Fibroblast of lung (primary cell): ENCODE measurements around the gene CPZ. TPM values are rescaled to one million over a fixed set of nuclear protein-coding genes. Genes with fewer than 3 reads are reported as not detected.
"Not testable (repeated sequence)": the region's sequence is repeated elsewhere in the genome, so short reads cannot be mapped to it uniquely, and the experiment has no call there.

Source experiments
- DNase-seq, 2 donors: peaks; one replicate each; pipeline versions ENCODE4 v3.0.0 to v3.0.0-alpha.2; 2010; ENCODE audit warnings: low read depth in 2 of 2
- H2AFZ ChIP-seq: 2 replicates; pipeline ENCODE4 v1.5.1; 2012; ENCODE audit warnings: low read length, control low read depth, inconsistent platforms
- H3K27ac ChIP-seq: 2 replicates; pipeline ENCODE4 v1.5.1; 2011; ENCODE audit warnings: low read length, control low read depth; ENCODE audit not compliant: insufficient read depth
- H3K27me3 ChIP-seq: 2 replicates; pipeline ENCODE4 v1.5.1; 2011; ENCODE audit warnings: mild to moderate bottlenecking, low read length; ENCODE audit not compliant: control insufficient read depth, insufficient read depth
- H3K36me3 ChIP-seq: 2 replicates; pipeline ENCODE4 v1.5.1; 2011; ENCODE audit warnings: low read length; ENCODE audit not compliant: control insufficient read depth, insufficient read depth
- H3K4me1 ChIP-seq: 2 replicates; pipeline ENCODE4 v1.5.1; 2011; ENCODE audit warnings: low read length; ENCODE audit not compliant: control insufficient read depth, insufficient read depth; ENCODE audit errors: extremely low read depth
- H3K4me2 ChIP-seq: 2 replicates; pipeline ENCODE4 v1.5.1; 2011; ENCODE audit warnings: low read length, control low read depth; ENCODE audit not compliant: insufficient read depth; ENCODE audit errors: extremely low read depth
- H3K4me3 ChIP-seq, 4 experiments: fragments of 200-600 bp in 1 of 4; sonication (generic) in 1 of 4; replicated peaks in 1 of 4; 2 replicates each; pipeline ENCODE4 v1.5.1; 2011 to 2016; ENCODE audit warnings: low read length in 4 of 4, low read depth in 3 of 4, mild to moderate bottlenecking in 3 of 4, control low read depth in 2 of 4, inconsistent platforms in 1 of 4, mixed read lengths in 1 of 4; ENCODE audit not compliant: insufficient read depth in 1 of 4; ENCODE audit errors: control extremely low read depth in 1 of 4
- H3K79me2 ChIP-seq: 2 replicates; pipeline ENCODE4 v1.5.1; 2012; ENCODE audit warnings: mild to moderate bottlenecking, low read length, inconsistent platforms; ENCODE audit not compliant: control insufficient read depth, insufficient read depth
- H3K9ac ChIP-seq: 2 replicates; pipeline ENCODE4 v1.5.1; 2011; ENCODE audit warnings: mild to moderate bottlenecking, low read length, control low read depth; ENCODE audit not compliant: insufficient read depth
- H3K9me3 ChIP-seq: 2 replicates; pipeline ENCODE4 v1.5.1; 2012; ENCODE audit warnings: low read depth, low read length; ENCODE audit not compliant: control insufficient read depth, insufficient read depth
- H4K20me1 ChIP-seq: 2 replicates; pipeline ENCODE4 v1.5.1; 2011; ENCODE audit warnings: low read length; ENCODE audit not compliant: control insufficient read depth, insufficient read depth; ENCODE audit errors: extremely low read depth
- CTCF ChIP-seq, 2 donors: IDR thresholded peaks in 1 of 2; conservative IDR thresholded peaks in 1 of 2; 1 replicate in 1 of 2; 2 replicates in 1 of 2; pipeline ENCODE4 v1.5.1; 2011 to 2012; ENCODE audit warnings: low read length in 2 of 2, control low read depth in 1 of 2, inconsistent platforms in 1 of 2, low read depth in 1 of 2, mild to moderate bottlenecking in 1 of 2
- EZH2 ChIP-seq: IDR thresholded peaks from 2 replicates; pipeline ENCODE4 v1.5.1; 2012; ENCODE audit warnings: low read length, control low read depth, mild to moderate bottlenecking; ENCODE audit errors: missing control alignments
- polyA plus RNA-seq, 2 donors: library from polyadenylated mRNA; depleted of rRNA in 1 of 2; stranded (reverse) in 1 of 2; unstranded in 1 of 2; fragments of >200 nt; gene quantifications; 2 replicates each; pipeline ENCODE4 v1.2.1, GENCODE V29; 2011 to 2012; ENCODE audit warnings: missing spikeins in 1 of 2
- total RNA-seq: library from RNA; depleted of rRNA; stranded (reverse); fragments of >200 nt; gene quantifications from 2 replicates; pipeline ENCODE4 v1.2.1, GENCODE V29; 2014

The CPZ gene
- total and polyA plus RNA-seq, 2 donors (not counting 1 experiment from before 2014, with no cell fraction given) = 7.1 to 24.4 TPM

GRCh38 chr4:8574796-8575370 is 17.7 kb upstream of the CPZ start:
- Histone ChIP-seq H3K4me1 (no peaks in the 10 kb centered on the region), H2AFZ (no peak overlapping the region), H3K4me3 (no peak overlapping the region), H3K79me2 (no peaks in the 10 kb centered on the region), H3K4me2 (no peak overlapping the region), H3K36me3 (no peaks in the 10 kb centered on the region), H4K20me1 (no peaks in the 10 kb centered on the region), H3K9ac (no peak overlapping the region), H3K27me3 (peaks cover 10% of the 10 kb centered on the region), H3K27ac (no peak overlapping the region), H3K9me3 (no peaks in the 10 kb centered on the region)
- DNase-seq = no peak
- no peak for TF ChIP-seq CTCF (conservative IDR thresholded peaks at IDR 0.05 in 1 of 2, IDR thresholded peaks at IDR 0.05 in 1 of 2; ENCODE audit: low read depth in 1 of 2, low read length in 2 of 2)

- H3K27ac ChIP-seq = no peak overlapping the region
- no peak overlapping the region for H3K9ac ChIP-seq
- no peaks in the 10 kb centered on the region for H3K4me1 ChIP-seq
- no peak for TF ChIP-seq EZH2
- TF ChIP-seq CTCF (conservative IDR thresholded peaks at IDR 0.05 in 1 of 2, IDR thresholded peaks at IDR 0.05 in 1 of 2; ENCODE audit: low read depth in 1 of 2, low read length in 2 of 2) = no peak
- no peaks in the 10 kb centered on the region for H3K36me3 ChIP-seq
- no peak overlapping the region for H3K4me3 ChIP-seq
- no peaks in the 10 kb centered on the region for H3K9me3 ChIP-seq
- H4K20me1 ChIP-seq = no peaks in the 10 kb centered on the region
- DNase-seq = no peak
- no peaks in the 10 kb centered on the region for H3K79me2 ChIP-seq
- H3K4me2 ChIP-seq = no peak overlapping the region
- H2AFZ ChIP-seq = no peak overlapping the region
- H3K27me3 ChIP-seq = peaks cover 10% of the 10 kb centered on the region
These were observed 17.1 kb upstream of the CPZ start for GRCh38 chr4:8575457-8575856.

- H3K9me3 ChIP-seq, DNase-seq, H3K9ac ChIP-seq, H3K4me1 ChIP-seq, H3K27me3 ChIP-seq, H3K4me2 ChIP-seq, H3K79me2 ChIP-seq, H3K36me3 ChIP-seq, H4K20me1 ChIP-seq, H3K4me3 ChIP-seq, H3K27ac ChIP-seq, H2AFZ ChIP-seq: not testable (repeated sequence)
These were observed 16.0 kb upstream of the CPZ start for GRCh38 chr4:8576591-8576990.
